Right ventricle myocardium superior (tissue), 1 donor: ENCODE measurements around the gene KCNIP3. TPM values are rescaled to one million over a fixed set of nuclear protein-coding genes. Genes with fewer than 3 reads are reported as not detected.

ENCODE experiments used
- ATAC-seq: fragments of 200-7000 bp; cut with Tn5 transposase; one replicate; pipeline ENCODE4 v1.9.1; 2020; ENCODE audit warnings: mild to moderate bottlenecking; ENCODE audit not compliant: poor library complexity
- DNase-seq: peaks from one replicate; pipeline ENCODE4 v3.0.0-alpha.2; 2020
- intact Hi-C: fragments of 100-400 bp; cut with DNase I; formaldehyde crosslinking; loops from one replicate; pipeline ENCODE4 v1.11.2; 2022
- total RNA-seq: library from RNA; stranded (reverse); fragmentation: NEBNext Ultra II Directional; extraction: Animal tissue kit (Norgen Biotek cat#: 25700); gene quantifications from one replicate; pipeline ENCODE4 v1.2.1, GENCODE V29; 2021
- donor health status: DM: no; HTN: yes; CAD: no; lungs with severe emphysema.

KCNIP3 gene
- total RNA-seq, 1 donor from 2014 or later, result 8.4 TPM

- DNase-seq (no peak), ATAC-seq (no peak)
- intact Hi-C loops, result no loop called here
These were observed 37.9 kb downstream of the KCNIP3 start for GRCh38 chr2:95334916-95335641.

DNA sequence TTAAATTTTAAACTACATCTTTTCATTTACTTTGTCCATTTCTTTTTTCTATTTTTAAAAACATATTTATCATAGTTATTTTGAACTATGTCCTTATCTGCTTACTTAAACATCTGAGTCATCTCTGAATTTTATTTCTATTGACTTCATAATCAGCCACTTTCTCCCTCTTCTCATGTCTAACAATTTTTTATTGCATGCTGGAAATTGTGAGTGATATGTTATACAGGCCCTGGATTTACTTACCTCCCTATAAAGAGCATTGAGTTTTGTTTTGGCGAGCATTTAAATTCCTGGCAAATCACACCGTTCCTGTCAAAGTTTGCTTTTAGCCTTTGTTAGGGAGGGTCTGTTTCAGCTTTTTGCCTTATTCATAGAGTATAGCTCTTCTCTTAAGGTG is 39.3 kb downstream of the KCNIP3 start:
- DNase-seq (no peak), ATAC-seq (no peak)
- intact Hi-C loops, result no loop called here

DNA sequence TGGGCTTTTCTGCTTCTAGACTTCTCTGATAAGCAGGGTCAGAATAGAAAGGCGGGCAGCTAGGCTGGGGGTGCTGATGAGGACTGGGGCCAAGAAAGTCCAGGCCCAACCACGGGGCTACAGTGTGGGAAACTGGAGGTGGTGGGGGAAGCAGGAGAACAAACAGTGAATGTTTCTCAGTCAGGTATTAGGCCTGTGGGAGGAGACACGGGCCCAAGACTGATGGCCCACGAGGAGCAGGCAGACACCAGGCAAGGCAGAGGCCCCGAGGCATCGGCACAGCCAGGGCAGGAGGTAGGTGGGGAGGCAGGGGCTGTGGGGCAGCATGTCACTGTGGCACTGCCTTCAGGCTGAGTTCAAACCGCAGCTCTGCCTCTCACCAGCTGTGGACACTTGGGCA is 40.7 kb downstream of the KCNIP3 start:
- intact Hi-C loops, result no loop called here
- peak; percentile 14 for DNase-seq

GRCh38 chr2:95342556-95343320 is 45.6 kb downstream of the KCNIP3 start:
- no peak for ATAC-seq
- intact Hi-C loops, result no loop called here

More for the DNA sequence above, 40.7 kb downstream of the KCNIP3 start:
- ATAC-seq, result no peak

GRCh38 chr2:95343429-95344214 is 46.5 kb downstream of the KCNIP3 start:
- ATAC-seq (no peak), DNase-seq (peak; percentile 22)
- intact Hi-C loops, result no loop called here

More at GRCh38 chr2:95342556-95343320, 45.6 kb downstream of the KCNIP3 start:
- DNase-seq, result peak; percentile 31

- no peak for ATAC-seq
- DNase-seq, result peak; percentile 26
- intact Hi-C loops, result no loop called here
These were observed 47.1 kb downstream of the KCNIP3 start for GRCh38 chr2:95344215-95344583.

DNA sequence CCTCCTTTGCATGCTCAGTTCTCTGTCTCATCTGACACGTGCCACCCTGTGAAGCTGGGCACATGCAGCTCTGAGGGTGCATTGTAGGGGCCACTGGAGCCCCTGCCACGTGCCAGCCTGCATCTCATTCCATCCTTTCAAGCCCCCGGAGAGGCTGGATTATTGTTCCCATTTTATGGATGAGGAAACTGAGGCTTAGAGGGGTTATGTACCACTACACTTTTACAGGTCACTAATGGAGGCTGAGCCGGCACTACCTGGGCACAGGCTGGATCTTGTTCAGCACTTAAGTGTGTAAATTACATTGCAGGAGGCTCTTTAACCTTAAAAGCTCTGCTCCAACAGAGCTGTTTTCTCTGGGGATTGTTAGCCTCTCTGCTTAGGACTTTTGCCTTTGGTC is 47.5 kb downstream of the KCNIP3 start:
- intact Hi-C loops, result no loop called here
- peak; percentile 20 for DNase-seq

GRCh38 chr2:95345081-95345562 is 48.0 kb downstream of the KCNIP3 start:
- DNase-seq, result no peak
- intact Hi-C loops, result no loop called here
- no peak for ATAC-seq

More for the DNA sequence above, 47.5 kb downstream of the KCNIP3 start:
- ATAC-seq, result no peak

GRCh38 chr2:95345563-95346230 is 48.5 kb downstream of the KCNIP3 start:
- peak; percentile 96 for ATAC-seq

GRCh38 chr2:95346231-95346737 is 49.1 kb downstream of the KCNIP3 start:
- ATAC-seq, result peak; percentile 85
- peak; percentile 85 for DNase-seq
- intact Hi-C loops, result no loop called here

More at GRCh38 chr2:95345563-95346230, 48.5 kb downstream of the KCNIP3 start:
- peak; percentile 93 for DNase-seq
- intact Hi-C loops, result no loop called here

- no peak for ATAC-seq
- peak; percentile 57 for DNase-seq
These were observed 49.9 kb downstream of the KCNIP3 start for GRCh38 chr2:95346738-95347671.

DNA sequence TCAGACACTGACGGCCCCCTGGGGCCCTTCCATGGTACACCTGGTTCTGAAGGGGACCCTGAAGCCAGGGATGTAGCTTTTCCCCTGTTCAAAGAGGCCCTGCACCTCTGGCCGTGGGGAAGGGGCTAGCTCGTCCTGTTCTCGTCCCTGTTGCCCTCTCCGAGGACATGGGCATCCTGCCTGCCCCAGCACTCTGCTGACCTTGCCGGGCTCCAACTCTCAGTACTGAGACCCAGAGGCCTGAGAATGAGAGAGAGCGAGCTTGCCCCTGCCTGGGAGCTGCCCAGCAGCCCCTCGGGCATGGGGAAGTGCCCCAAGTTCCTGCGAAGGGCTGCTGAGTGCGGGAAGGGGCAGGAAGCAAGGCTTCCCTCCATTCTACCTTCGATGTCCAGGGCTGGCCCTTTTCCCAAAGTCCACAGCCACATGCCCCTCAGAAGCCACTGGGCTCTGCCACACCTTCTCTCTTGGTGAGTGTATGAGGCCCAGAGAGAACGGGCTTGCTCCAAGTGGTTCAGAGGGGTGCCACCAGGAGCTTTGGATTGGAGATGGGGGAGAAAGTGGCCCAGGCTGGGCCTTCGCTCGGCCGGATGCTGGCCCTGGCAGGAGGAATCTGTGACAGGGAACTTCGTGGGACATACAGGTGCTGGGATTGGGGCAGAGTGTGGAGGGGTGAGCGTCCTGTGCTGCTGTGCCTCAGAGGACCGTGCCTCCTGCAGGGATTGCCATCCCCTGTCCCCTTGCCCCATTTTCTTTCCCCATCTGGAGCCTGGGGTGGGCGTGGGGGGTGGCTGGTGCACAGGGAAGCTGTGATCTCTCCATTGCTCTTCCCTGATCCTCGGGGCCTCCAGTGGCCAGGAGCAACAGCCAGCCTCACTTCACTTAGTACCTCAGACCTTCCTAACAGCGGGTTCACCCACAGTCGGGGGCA is 50.8 kb downstream of the KCNIP3 start:
- intact Hi-C loops, result no loop called here
- ATAC-seq (no peak), DNase-seq (peak; percentile 33)

More at GRCh38 chr2:95346738-95347671, 49.9 kb downstream of the KCNIP3 start:
- intact Hi-C loops, result no loop called here

DNA sequence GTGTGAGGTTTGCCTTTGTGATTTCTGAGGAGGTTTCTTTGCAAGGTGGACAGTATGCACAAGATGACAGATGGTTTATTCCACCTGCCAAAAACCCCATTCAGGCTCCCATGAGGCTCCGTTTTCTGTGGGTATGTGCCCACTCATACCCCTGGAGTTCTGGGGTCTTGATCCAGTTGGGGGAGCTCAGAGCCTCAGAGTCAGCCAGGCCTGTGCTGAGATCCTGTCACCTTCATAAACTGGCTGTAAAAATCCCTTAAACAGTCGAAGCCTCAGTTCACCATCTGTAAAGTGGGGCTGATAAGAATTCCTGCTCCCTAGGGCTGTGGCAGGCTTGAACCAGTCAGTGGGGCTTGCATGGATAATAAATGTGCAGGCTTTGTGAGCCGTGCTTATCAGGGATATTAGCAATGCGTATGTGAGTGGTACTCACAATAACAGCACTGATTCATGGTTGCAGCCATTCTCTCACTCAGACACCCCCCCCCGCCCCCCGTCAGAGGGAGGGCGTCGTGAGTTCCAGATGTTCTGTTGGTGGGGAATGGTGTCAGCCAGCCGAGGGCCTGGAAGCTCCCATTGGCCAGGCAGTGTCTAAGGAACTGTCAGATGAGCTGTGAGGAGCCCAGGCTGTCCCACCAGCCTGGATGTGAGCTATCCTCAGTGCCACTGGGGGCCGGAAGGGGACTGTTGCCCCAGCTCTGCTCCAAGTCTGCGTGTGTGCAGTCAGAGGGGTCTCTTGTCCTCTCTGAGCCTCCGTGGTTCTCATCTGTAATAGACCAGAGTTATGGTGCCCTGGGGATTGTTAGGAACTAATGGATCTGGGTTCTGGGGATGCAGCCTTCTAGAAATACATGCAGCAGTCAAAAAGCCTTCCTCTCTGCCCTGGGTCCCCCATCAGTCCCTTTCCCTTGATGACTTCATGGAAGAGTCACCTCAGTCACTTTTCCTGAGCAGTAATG is 51.7 kb downstream of the KCNIP3 start:
- peak; percentile 50 for DNase-seq
- intact Hi-C loops, result no loop called here
- no peak for ATAC-seq

GRCh38 chr2:95349568-95350322 is 52.6 kb downstream of the KCNIP3 start:
- DNase-seq, result peak; percentile 29
- no peak for ATAC-seq
- intact Hi-C loops, result no loop called here

DNA sequence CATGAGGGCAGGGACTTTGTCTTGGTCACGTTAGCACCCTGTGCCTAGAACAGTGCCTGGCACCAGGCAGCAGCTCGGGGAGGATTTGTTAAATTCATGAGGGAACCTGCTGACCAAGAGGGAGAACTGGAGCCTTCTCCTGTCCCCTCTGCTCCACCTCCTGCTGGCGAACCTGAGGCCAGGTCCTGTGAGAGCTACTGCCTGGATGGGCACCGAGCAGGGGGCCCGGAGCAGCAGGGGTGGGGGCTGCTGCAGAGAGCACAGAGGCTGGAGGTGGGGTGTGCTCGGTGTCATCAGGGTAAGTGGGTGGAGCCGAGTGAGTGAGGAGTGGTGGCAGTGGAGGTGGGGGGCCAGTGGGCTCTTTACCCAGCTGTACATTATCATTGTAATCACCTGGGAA is 53.2 kb downstream of the KCNIP3 start:
- intact Hi-C loops, result no loop called here
- DNase-seq (peak; percentile 33), ATAC-seq (no peak)
